CD14-positive monocyte (primary cell): Measurements from ENCODE around the gene LIMCH1. TPM values are rescaled to one million over a fixed set of nuclear protein-coding genes. Genes with fewer than 3 reads are reported as not detected.
"Not testable (repeated sequence)": the region's sequence is repeated elsewhere in the genome, so short reads cannot be mapped to it uniquely, and the experiment has no call there.

Source experiments
- DNase-seq, 3 donors: peaks; one replicate each; pipeline ENCODE4 v3.0.0-alpha.2; 2011 to 2022
- H2AFZ ChIP-seq: 2 replicates; pipeline ENCODE4 v1.6.0; 2012; ENCODE audit warnings: mild to moderate bottlenecking, low read depth, low read length, inconsistent platforms; ENCODE audit not compliant: insufficient read depth, poor library complexity, severe bottlenecking
- H3K27ac ChIP-seq, 2 donors: 1 replicate in 1 of 2; 2 replicates in 1 of 2; pipeline ENCODE4 v1.5.1; 2012 to 2013; ENCODE audit warnings: low read length in 2 of 2, control low read depth in 1 of 2, inconsistent platforms in 1 of 2, low read depth in 1 of 2, mild to moderate bottlenecking in 1 of 2
- H3K27me3 ChIP-seq, 2 donors: one replicate each; pipeline versions ENCODE4 v1.6.0 to v1.6.1; 2011 to 2013; ENCODE audit warnings: low read length in 2 of 2; ENCODE audit not compliant: control insufficient read depth in 2 of 2, insufficient read depth in 2 of 2
- H3K36me3 ChIP-seq, 2 donors: replicated peaks in 1 of 2; 1 replicate in 1 of 2; 2 replicates in 1 of 2; pipeline versions ENCODE4 v1.5.1 to v1.6.1; 2012 to 2013; ENCODE audit warnings: low read length in 2 of 2, control low read depth in 1 of 2, inconsistent platforms in 1 of 2, mild to moderate bottlenecking in 1 of 2; ENCODE audit not compliant: insufficient read depth in 2 of 2, control insufficient read depth in 1 of 2
- H3K4me1 ChIP-seq, 2 donors: 1 replicate in 1 of 2; 2 replicates in 1 of 2; pipeline versions ENCODE4 v1.5.1 to v1.6.1; 2012 to 2013; ENCODE audit warnings: low read length in 2 of 2, control low read depth in 1 of 2, inconsistent platforms in 1 of 2, mild to moderate bottlenecking in 1 of 2, moderate library complexity in 1 of 2; ENCODE audit not compliant: insufficient read depth in 2 of 2, control insufficient read depth in 1 of 2
- H3K4me2 ChIP-seq: replicated peaks from 2 replicates; pipeline ENCODE3; 2012; ENCODE audit warnings: low read length, moderate library complexity, mild to moderate bottlenecking; ENCODE audit not compliant: poor library complexity, severe bottlenecking; ENCODE audit errors: extremely low read depth
- H3K4me3 ChIP-seq, 3 experiments: fragments of 200-600 bp in 1 of 3; sonication (generic) in 1 of 3; replicated peaks in 1 of 3; 1 replicate in 2 of 3; 2 replicates in 1 of 3; pipeline ENCODE4 v1.5.1; 2011 to 2013; ENCODE audit warnings: low read length in 3 of 3, mild to moderate bottlenecking in 3 of 3, control low read depth in 2 of 3, low read depth in 2 of 3, inconsistent platforms in 1 of 3, moderate library complexity in 1 of 3
- H3K79me2 ChIP-seq: 2 replicates; pipeline ENCODE4 v1.6.0; 2012; ENCODE audit warnings: mild to moderate bottlenecking, control low read depth, inconsistent platforms, low read length, moderate library complexity; ENCODE audit not compliant: insufficient read depth
- H3K9ac ChIP-seq: 2 replicates; pipeline ENCODE4 v1.6.0; 2017; ENCODE audit warnings: low read length, mild to moderate bottlenecking; ENCODE audit not compliant: insufficient read depth, poor library complexity, severe bottlenecking
- H3K9me3 ChIP-seq, 2 donors: replicated peaks in 1 of 2; 1 replicate in 1 of 2; 2 replicates in 1 of 2; pipeline versions ENCODE4 v1.5.1 to v1.6.1; 2012 to 2013; ENCODE audit warnings: low read length in 2 of 2, control low read depth in 1 of 2; ENCODE audit not compliant: control insufficient read depth in 1 of 2, insufficient read depth in 1 of 2
- H4K20me1 ChIP-seq: 2 replicates; pipeline ENCODE4 v1.6.0; 2012; ENCODE audit warnings: mild to moderate bottlenecking, low read length, control low read depth, moderate library complexity; ENCODE audit not compliant: insufficient read depth
- H3K27ac Mint-ChIP-seq, 7 donors: one replicate each; pipeline ENCODE4 v1.8.0; 2020; ENCODE audit warnings: mild to moderate bottlenecking in 7 of 7, mixed read lengths in 7 of 7, moderate library complexity in 6 of 7, inconsistent platforms in 2 of 7
- H3K27me3 Mint-ChIP-seq, 3 donors: one replicate each; pipeline ENCODE4 v1.8.0; 2021 to 2022; ENCODE audit warnings: low read depth in 3 of 3, mild to moderate bottlenecking in 3 of 3, mixed read lengths in 3 of 3, moderate library complexity in 3 of 3, inconsistent platforms in 1 of 3
- H3K36me3 Mint-ChIP-seq, 2 donors: one replicate each; pipeline ENCODE4 v1.8.0; 2020; ENCODE audit warnings: mixed read lengths in 2 of 2, inconsistent platforms in 1 of 2, mild to moderate bottlenecking in 1 of 2
- H3K4me1 Mint-ChIP-seq: one replicate; pipeline ENCODE4 v1.8.0; 2020; ENCODE audit warnings: mild to moderate bottlenecking, mixed read lengths
- H3K4me3 Mint-ChIP-seq, 2 donors: one replicate each; pipeline ENCODE4 v1.8.0; 2020; ENCODE audit warnings: mild to moderate bottlenecking in 2 of 2, mixed read lengths in 2 of 2, moderate library complexity in 1 of 2
- H3K9me3 Mint-ChIP-seq, 7 donors: one replicate each; pipeline ENCODE4 v1.8.0; 2020 to 2022; ENCODE audit warnings: mixed read lengths in 7 of 7, mild to moderate bottlenecking in 6 of 7, moderate library complexity in 6 of 7, inconsistent platforms in 2 of 7
- WGBS: methylation state at CpG from one replicate; pipeline ENCODE4 v1.1.5; 2013; ENCODE audit warnings: missing lambda C conversion rate; ENCODE audit not compliant: insufficient coverage; 5-methylcytosine and 5-hydroxymethylcytosine counted together
- intact Hi-C, 2 donors: fragments of 100-400 bp; cut with micrococcal nuclease; formaldehyde crosslinking; loops; one replicate each; pipeline versions ENCODE4 v1.15.0 to v1.15.1; 2023
- polyA plus RNA-seq, 3 donors: library from polyadenylated mRNA; depleted of rRNA in 1 of 3; unstranded in 2 of 3; stranded (reverse) in 1 of 3; fragments of 300-500 nt in 2 of 3; fragments of >200 nt in 1 of 3; fragmentation: Illumina TruSeq in 2 of 3; gene quantifications; 1 replicate in 2 of 3; 2 replicates in 1 of 3; pipeline ENCODE4 v1.2.3, GENCODE V29; 2012 to 2021
- TF ChIP-seq, protein P1 (sequence below): fragments of 200-600 bp; IDR thresholded peaks from one replicate; pipeline ENCODE4 v1.8.0; 2022; ENCODE audit warnings: antibody characterized with exemption, mild to moderate bottlenecking

The LIMCH1 gene
- polyA plus RNA-seq, 3 donors, result 0.25 to 0.64 (median 0.32) TPM

DNA sequence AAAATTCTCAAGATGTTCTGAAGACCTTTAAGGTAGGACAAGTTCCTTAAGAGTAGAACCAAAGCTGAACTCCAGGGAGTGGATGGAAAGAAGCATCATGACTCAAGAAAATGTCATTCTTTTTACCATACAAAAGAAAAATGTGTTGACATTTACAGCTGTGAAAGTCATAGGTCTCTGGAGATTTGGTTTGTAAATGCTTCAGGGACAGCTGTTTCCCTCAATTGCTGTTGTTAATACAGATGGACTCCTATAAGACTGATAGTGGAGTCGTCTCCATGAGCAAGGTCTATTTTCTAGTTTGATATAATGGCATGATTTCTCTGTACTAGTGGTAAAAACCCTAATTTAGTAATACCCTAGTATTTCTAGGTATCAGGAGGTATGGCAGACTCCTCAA, 108.9 kb downstream of the LIMCH1 start:
- no peak overlapping the region for H3K4me3 Mint-ChIP-seq
- TF ChIP-seq, protein P1, sequence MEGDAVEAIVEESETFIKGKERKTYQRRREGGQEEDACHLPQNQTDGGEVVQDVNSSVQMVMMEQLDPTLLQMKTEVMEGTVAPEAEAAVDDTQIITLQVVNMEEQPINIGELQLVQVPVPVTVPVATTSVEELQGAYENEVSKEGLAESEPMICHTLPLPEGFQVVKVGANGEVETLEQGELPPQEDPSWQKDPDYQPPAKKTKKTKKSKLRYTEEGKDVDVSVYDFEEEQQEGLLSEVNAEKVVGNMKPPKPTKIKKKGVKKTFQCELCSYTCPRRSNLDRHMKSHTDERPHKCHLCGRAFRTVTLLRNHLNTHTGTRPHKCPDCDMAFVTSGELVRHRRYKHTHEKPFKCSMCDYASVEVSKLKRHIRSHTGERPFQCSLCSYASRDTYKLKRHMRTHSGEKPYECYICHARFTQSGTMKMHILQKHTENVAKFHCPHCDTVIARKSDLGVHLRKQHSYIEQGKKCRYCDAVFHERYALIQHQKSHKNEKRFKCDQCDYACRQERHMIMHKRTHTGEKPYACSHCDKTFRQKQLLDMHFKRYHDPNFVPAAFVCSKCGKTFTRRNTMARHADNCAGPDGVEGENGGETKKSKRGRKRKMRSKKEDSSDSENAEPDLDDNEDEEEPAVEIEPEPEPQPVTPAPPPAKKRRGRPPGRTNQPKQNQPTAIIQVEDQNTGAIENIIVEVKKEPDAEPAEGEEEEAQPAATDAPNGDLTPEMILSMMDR, result no peak
- no peak overlapping the region for H2AFZ ChIP-seq
- H3K4me1 Mint-ChIP-seq, result peaks cover 49% of the 10 kb centered on the region
- no peak for DNase-seq
- no peak overlapping the region for H3K27ac Mint-ChIP-seq
- no peaks in the 10 kb centered on the region for H4K20me1 ChIP-seq
- peak overlapping the region in 1 of 2 donors; percentile 37 for H3K27ac ChIP-seq
- peaks cover 0 to 7% of the 10 kb centered on the region in 2 donors for H3K36me3 Mint-ChIP-seq
- H3K4me2 ChIP-seq, result no peak overlapping the region
- no peaks in the 10 kb centered on the region for H3K9me3 ChIP-seq
- H3K4me3 ChIP-seq, result no peak overlapping the region
- H3K79me2 ChIP-seq, result no peaks in the 10 kb centered on the region
- H3K27me3 ChIP-seq, result peaks cover 26 to 28% of the 10 kb centered on the region in 2 donors
- peaks cover 48 to 50% of the 10 kb centered on the region in 2 donors for H3K4me1 ChIP-seq
- no peak overlapping the region for H3K9ac ChIP-seq
- peaks cover 29 to 31% (median 29%) of the 10 kb centered on the region in 3 donors for H3K27me3 Mint-ChIP-seq
- H3K9me3 Mint-ChIP-seq, result peaks cover 0 to 4% (median 2%) of the 10 kb centered on the region in 7 donors
- no peaks in the 10 kb centered on the region for H3K36me3 ChIP-seq
- no CpG with 5 or more reads among the region's 1 CpG for WGBS
- intact Hi-C loops, result no loop called here

GRCh38 chr4:41647383-41647782, 109.4 kb downstream of the LIMCH1 start:
- no CpG with 5 or more reads among the region's 3 CpGs for WGBS
- H3K4me3 Mint-ChIP-seq, result no peak overlapping the region

DNA sequence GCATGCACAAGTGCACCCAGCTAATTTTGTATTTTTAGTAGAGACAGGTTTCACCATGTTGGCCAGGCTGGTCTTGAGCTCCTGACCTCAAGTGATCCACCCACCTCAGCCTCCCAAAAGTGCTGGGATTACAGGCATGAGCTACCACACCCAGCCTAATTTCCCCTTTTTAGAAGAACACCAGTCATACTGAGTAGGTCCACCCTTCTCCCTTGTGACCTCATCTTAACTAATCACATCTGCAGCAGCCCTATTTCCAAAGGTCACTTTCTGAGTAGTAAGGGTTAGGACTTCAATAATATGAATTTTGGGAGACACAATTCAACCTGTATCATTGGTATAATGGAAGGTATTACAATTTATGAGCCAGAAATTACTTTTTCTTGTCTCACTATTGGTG, 113.2 kb downstream of the LIMCH1 start:
- peaks cover 30 to 36% of the 10 kb centered on the region in 2 donors for H3K4me1 ChIP-seq
- H3K9ac ChIP-seq, H3K9me3 Mint-ChIP-seq, H3K4me3 ChIP-seq, H4K20me1 ChIP-seq, H3K27ac ChIP-seq, H3K27me3 ChIP-seq, intact Hi-C loops, H3K36me3 Mint-ChIP-seq, H3K27me3 Mint-ChIP-seq, H3K79me2 ChIP-seq, H3K36me3 ChIP-seq, H3K9me3 ChIP-seq, H2AFZ ChIP-seq, H3K4me2 ChIP-seq: not testable (repeated sequence)
- DNase-seq, result peak; percentile 42 to 68 (median 51)
- Mint-ChIP-seq H3K27ac (peak overlapping the region in 5 of 7 donors; percentile 17 to 81 (median 28)), H3K4me1 (peaks cover 32% of the 10 kb centered on the region), H3K4me3 (peak overlapping the region in 1 of 2 donors; percentile 35)

More at GRCh38 chr4:41647383-41647782, 109.4 kb downstream of the LIMCH1 start:
- Mint-ChIP-seq H3K27ac (peak overlapping the region in 6 of 7 donors; percentile 14 to 89 (median 58)), H3K4me1 (peaks cover 49% of the 10 kb centered on the region), H3K36me3 (peaks cover 0 to 7% of the 10 kb centered on the region in 2 donors), H3K9me3 (peaks cover 0 to 4% (median 2%) of the 10 kb centered on the region in 7 donors), H3K27me3 (peaks cover 28 to 31% (median 29%) of the 10 kb centered on the region in 3 donors)
- intact Hi-C loops, result no loop called here
- DNase-seq, result peak; percentile 19 to 65 (median 62)
- Histone ChIP-seq H3K79me2 (no peaks in the 10 kb centered on the region), H3K9me3 (no peaks in the 10 kb centered on the region), H3K4me1 (peaks cover 48 to 50% of the 10 kb centered on the region in 2 donors), H3K36me3 (no peaks in the 10 kb centered on the region), H2AFZ (no peak overlapping the region), H4K20me1 (no peaks in the 10 kb centered on the region), H3K9ac (no peak overlapping the region), H3K4me2 (peak overlapping the region; percentile 1), H3K27ac (peak overlapping the region; percentile 37 to 69), H3K4me3 (no peak overlapping the region), H3K27me3 (peaks cover 25 to 28% of the 10 kb centered on the region in 2 donors)
- TF ChIP-seq, protein P1, result no peak
